Tibial nerve (tissue), 4 donors: ENCODE results near the gene TBC1D22A.

Experiments used
- EP300 ChIP-seq, 2 donors: sonication (generic); formaldehyde crosslinking; IDR thresholded peaks; one replicate each; pipeline ENCODE4 v1.6.1; 2017; ENCODE audit warnings: antibody characterized with exemption in 2 of 2, mild to moderate bottlenecking in 1 of 2
- POLR2A ChIP-seq, 2 donors: fragments of 450-650 bp; IDR thresholded peaks; one replicate each; pipeline ENCODE4 v1.6.1; 2017; ENCODE audit warnings: antibody characterized with exemption in 2 of 2, mild to moderate bottlenecking in 2 of 2, moderate library complexity in 2 of 2
- TF ChIP-seq, protein P1 (sequence below), 5 experiments: fragments of 200-600 bp in 3 of 5; fragments of 450-650 bp in 2 of 5; sonication (generic) in 3 of 5; IDR thresholded peaks; one replicate each; pipeline ENCODE4 v1.5.1; 2016 to 2019; ENCODE audit warnings: antibody characterized with exemption in 5 of 5, mild to moderate bottlenecking in 3 of 5, moderate library complexity in 2 of 5

DNA sequence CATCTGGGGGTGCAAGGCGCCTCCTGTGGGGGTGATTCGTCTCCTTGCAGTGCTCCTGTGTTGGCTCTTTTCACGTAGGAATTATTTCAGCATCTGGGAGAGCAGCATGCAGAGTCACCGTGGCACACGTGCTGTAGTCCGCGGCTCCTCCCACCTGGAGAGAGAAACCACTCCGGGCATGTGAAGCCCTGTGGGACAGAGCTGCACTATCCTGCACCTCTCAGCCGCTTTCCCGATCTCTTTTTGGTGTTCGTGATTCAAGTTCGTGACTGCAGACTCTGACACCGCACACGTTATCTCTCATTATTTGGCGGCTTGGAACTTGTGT lies 394.6 kb downstream of the TBC1D22A start:
- TF ChIP-seq, protein P1, sequence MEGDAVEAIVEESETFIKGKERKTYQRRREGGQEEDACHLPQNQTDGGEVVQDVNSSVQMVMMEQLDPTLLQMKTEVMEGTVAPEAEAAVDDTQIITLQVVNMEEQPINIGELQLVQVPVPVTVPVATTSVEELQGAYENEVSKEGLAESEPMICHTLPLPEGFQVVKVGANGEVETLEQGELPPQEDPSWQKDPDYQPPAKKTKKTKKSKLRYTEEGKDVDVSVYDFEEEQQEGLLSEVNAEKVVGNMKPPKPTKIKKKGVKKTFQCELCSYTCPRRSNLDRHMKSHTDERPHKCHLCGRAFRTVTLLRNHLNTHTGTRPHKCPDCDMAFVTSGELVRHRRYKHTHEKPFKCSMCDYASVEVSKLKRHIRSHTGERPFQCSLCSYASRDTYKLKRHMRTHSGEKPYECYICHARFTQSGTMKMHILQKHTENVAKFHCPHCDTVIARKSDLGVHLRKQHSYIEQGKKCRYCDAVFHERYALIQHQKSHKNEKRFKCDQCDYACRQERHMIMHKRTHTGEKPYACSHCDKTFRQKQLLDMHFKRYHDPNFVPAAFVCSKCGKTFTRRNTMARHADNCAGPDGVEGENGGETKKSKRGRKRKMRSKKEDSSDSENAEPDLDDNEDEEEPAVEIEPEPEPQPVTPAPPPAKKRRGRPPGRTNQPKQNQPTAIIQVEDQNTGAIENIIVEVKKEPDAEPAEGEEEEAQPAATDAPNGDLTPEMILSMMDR (IDR thresholded peaks at IDR 0.05): no peak
- TF ChIP-seq EP300 (IDR thresholded peaks at IDR 0.05) (no peak), POLR2A (IDR thresholded peaks at IDR 0.05) (no peak)
